ENCODE data around the gene CABYR. TPM values are rescaled to one million over a fixed set of nuclear protein-coding genes. Genes with fewer than 3 reads are reported as not detected.
"Not testable (repeated sequence)": the region's sequence is repeated elsewhere in the genome, so short reads cannot be mapped to it uniquely, and the experiment has no call there.

Gene CABYR
- total and polyA plus RNA-seq, 2 experiments from 2014 or later: 1.7 to 2.6 TPM

- no peaks in the 10 kb centered on the region for H3K27me3 ChIP-seq
- DNase-seq (ENCODE audit: low read depth in 1 of 2, low spot score in 1 of 2): no peak
- H3K36me3 ChIP-seq: peaks cover 2% of the 10 kb centered on the region
- no peak overlapping the region for H3K27ac ChIP-seq
- no peak overlapping the region for H3K4me3 ChIP-seq
- H3K9me3 ChIP-seq (ENCODE audit: low read depth): no peaks in the 10 kb centered on the region
- no peak for TF ChIP-seq CTCF (IDR thresholded peaks at IDR 0.05; ENCODE audit: low read depth, low read length)
- no peaks in the 10 kb centered on the region for H3K4me1 ChIP-seq (ENCODE audit: low read depth)
Measured at GRCh38 chr18:24130494-24130893, 8.4 kb upstream of the CABYR start.

- no peak overlapping the region for H3K27ac ChIP-seq
- no peaks in the 10 kb centered on the region for H3K4me1 ChIP-seq (ENCODE audit: low read depth)
- peaks cover 4% of the 10 kb centered on the region for H3K27me3 ChIP-seq
- peaks cover 2% of the 10 kb centered on the region for H3K36me3 ChIP-seq
- no peaks in the 10 kb centered on the region for H3K9me3 ChIP-seq (ENCODE audit: low read depth)
- TF ChIP-seq CTCF (IDR thresholded peaks at IDR 0.05; ENCODE audit: low read depth, low read length): no peak
- DNase-seq (ENCODE audit: low read depth in 1 of 2, low spot score in 1 of 2): no peak
- no peak overlapping the region for H3K4me3 ChIP-seq
Measured at GRCh38 chr18:24136967-24137373, 1.9 kb upstream of the CABYR start.

DNA sequence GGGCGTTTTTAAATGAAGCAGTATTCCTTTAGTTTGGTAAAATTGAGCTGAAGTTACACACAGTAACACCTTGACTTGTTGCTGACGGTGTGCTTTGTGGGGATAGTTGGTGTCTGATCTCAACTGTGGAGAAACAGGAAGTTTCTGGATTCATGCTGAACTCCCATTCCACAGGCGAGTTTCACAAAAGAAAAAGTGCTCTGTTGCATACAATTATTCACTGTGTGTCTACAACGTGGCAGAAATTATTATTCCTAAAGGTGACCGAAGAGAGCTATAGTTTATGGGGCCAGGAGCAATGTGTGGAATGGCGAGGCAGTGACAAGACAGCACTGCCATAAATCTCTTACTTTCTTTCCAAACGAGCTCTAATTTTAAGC lies 463 bp upstream of the CABYR start:
- DNase-seq (ENCODE audit: low read depth in 1 of 2, low spot score in 1 of 2): peak in 1 of 2 donors; percentile 21
- Histone ChIP-seq H3K27ac (no peak overlapping the region), H3K27me3 (peaks cover 4% of the 10 kb centered on the region), H3K36me3 (no peaks in the 10 kb centered on the region), H3K4me1 (ENCODE audit: low read depth) (no peaks in the 10 kb centered on the region), H3K9me3 (ENCODE audit: low read depth) (no peaks in the 10 kb centered on the region), H3K4me3 (peak overlapping the region; percentile 33)
- TF ChIP-seq CTCF (IDR thresholded peaks at IDR 0.05; ENCODE audit: low read depth, low read length): no peak

DNA sequence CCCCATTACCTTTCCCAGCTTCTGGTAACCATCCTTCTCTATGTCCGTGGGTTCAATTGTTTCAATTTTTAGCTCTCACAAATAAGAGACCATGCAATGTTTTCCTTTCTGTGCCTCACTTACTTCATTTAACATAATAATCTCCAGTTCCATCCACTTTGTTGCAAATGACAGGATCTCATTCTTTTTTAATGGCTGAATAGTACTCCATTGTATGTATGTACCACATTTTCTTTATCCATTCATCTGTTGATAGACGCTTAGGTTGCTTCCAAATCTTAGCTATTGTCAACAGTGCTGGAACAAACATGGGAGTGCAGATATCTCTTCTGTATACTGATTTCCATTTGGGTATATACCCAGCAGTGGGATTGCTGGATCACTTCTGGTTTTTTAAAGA lies 1.8 kb downstream of the CABYR start:
- no peak for TF ChIP-seq CTCF (IDR thresholded peaks at IDR 0.05; ENCODE audit: low read depth, low read length)
- DNase-seq (ENCODE audit: low read depth in 1 of 2, low spot score in 1 of 2): no peak
- no peaks in the 10 kb centered on the region for H3K9me3 ChIP-seq (ENCODE audit: low read depth)
- H3K36me3 ChIP-seq: no peaks in the 10 kb centered on the region
- no peak overlapping the region for H3K4me3 ChIP-seq
- H3K27me3 ChIP-seq: peaks cover 4% of the 10 kb centered on the region
- no peak overlapping the region for H3K27ac ChIP-seq
- H3K4me1 ChIP-seq (ENCODE audit: low read depth): no peaks in the 10 kb centered on the region

DNA sequence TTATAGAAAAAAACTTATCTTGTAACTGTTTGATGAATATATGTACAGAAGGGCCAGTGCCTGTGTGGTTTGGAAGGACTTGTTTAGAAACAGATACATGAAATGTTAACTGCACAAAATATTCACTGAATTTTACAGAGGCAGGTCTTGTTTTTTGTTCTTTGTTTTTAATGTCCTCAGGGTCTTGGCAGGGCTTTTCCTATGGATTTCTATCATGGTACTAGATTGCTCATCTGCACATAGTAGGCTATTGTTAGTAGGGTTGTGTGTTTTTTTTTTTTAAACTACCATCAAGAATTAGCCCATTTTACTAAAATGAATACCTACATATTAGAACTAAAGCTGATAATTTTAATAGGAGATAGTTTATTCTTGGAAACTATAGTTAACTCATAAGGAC lies 3.5 kb downstream of the CABYR start:
- no peak for TF ChIP-seq CTCF (IDR thresholded peaks at IDR 0.05; ENCODE audit: low read depth, low read length)
- peaks cover 4% of the 10 kb centered on the region for H3K27me3 ChIP-seq
- H3K36me3 ChIP-seq: no peaks in the 10 kb centered on the region
- no peak overlapping the region for H3K27ac ChIP-seq
- no peaks in the 10 kb centered on the region for H3K9me3 ChIP-seq (ENCODE audit: low read depth)
- no peak for DNase-seq (ENCODE audit: low read depth in 1 of 2, low spot score in 1 of 2)
- H3K4me3 ChIP-seq: no peak overlapping the region
- H3K4me1 ChIP-seq (ENCODE audit: low read depth): no peaks in the 10 kb centered on the region

DNA sequence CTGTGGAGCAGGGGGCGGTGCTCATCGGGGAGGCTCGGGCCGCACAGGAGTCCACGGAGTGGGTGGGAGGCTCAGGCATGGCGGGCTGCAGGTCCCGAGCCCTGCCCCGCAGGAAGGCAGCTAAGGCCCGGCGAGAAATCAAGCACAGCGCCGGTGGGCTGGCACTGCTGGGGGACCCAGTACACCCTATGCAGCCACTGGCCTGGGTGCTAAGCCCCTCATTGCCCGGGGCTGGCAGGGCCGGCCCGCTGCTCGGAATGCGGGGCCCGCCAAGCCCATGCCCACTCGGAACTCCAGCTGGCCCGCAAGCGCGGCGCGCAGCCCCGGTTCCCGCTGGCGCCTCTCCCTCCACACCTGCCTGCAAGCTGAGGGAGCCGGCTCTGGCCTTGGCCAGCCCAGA lies 10.7 kb downstream of the CABYR start:
- H3K4me3 ChIP-seq; H3K4me1 ChIP-seq (ENCODE audit: low read depth): not testable (repeated sequence)

More for the DNA sequence above, 10.7 kb downstream of the CABYR start:
- not testable (repeated sequence) for H3K27ac ChIP-seq; H3K27me3 ChIP-seq; DNase-seq (ENCODE audit: low read depth in 1 of 2, low spot score in 1 of 2); H3K36me3 ChIP-seq; H3K9me3 ChIP-seq (ENCODE audit: low read depth)
